GM12878 (cell line): ENCODE data around the gene DIAPH2. TPM values are rescaled to one million over a fixed set of nuclear protein-coding genes. Genes with fewer than 3 reads are reported as not detected.

Experiments used
- BRCA1 ChIP-seq: IDR thresholded peaks from 2 replicates; pipeline ENCODE4 v1.6.1; 2011; ENCODE audit warnings: low read depth, low read length, improper control_type of control experiment
- FOXM1 ChIP-seq: IDR thresholded peaks from 2 replicates; pipeline ENCODE4 v1.6.1; 2012; ENCODE audit warnings: low read depth, mild to moderate bottlenecking, inconsistent platforms, low read length, moderate library complexity
- LARP7 ChIP-seq: fragments of 450-650 bp; IDR thresholded peaks from 2 replicates; pipeline ENCODE4 v1.6.1; 2017; ENCODE audit warnings: mild to moderate bottlenecking
- NFYA ChIP-seq: IDR thresholded peaks from 2 replicates; pipeline ENCODE4 v1.6.1; 2011; ENCODE audit warnings: low read depth, mild to moderate bottlenecking, low read length, improper control_type of control experiment, borderline replicate concordance
- RB1 ChIP-seq: fragments of 450-650 bp; formaldehyde crosslinking; IDR thresholded peaks from 2 replicates; pipeline ENCODE4 v1.6.1; 2017; ENCODE audit warnings: mild to moderate bottlenecking, borderline replicate concordance
- REST ChIP-seq: IDR thresholded peaks from 2 replicates; pipeline ENCODE4 v1.6.1; 2012; ENCODE audit warnings: mild to moderate bottlenecking, low read depth, low read length
- RFX5 ChIP-seq: IDR thresholded peaks from 2 replicates; pipeline ENCODE4 v1.6.1; 2011; ENCODE audit warnings: low read depth, low read length, improper control_type of control experiment
- TCF3 ChIP-seq: IDR thresholded peaks from 2 replicates; pipeline ENCODE4 v1.6.1; 2012; ENCODE audit warnings: low read depth, mild to moderate bottlenecking, low read length, borderline replicate concordance; ENCODE audit not compliant: insufficient read depth
- ZNF384 ChIP-seq: IDR thresholded peaks from 2 replicates; pipeline ENCODE4 v1.6.1; 2012; ENCODE audit warnings: low read depth, mild to moderate bottlenecking, low read length, improper control_type of control experiment, borderline replicate concordance
- polyA plus RNA-seq, 11 experiments: library from polyadenylated mRNA; depleted of rRNA in 4 of 11; unstranded in 6 of 11; stranded (reverse) in 5 of 11; fragments of >200 nt; fragmentation: Nextera tagmentation in 4 of 11; fragmentation: Illumina TruSeq in 1 of 11; extraction: Ambion mirVana in 4 of 11; extraction: Trizol in 1 of 11; gene quantifications; 1 replicate in 1 of 11; 2 replicates in 10 of 11; pipeline versions ENCODE4 v1.2.1 to v1.2.3, GENCODE V29; 2011 to 2016; ENCODE audit warnings: inconsistent platforms in 2 of 11, missing spikeins in 2 of 11, low read depth in 1 of 11
- total RNA-seq, 4 experiments: library from RNA; depleted of rRNA in 3 of 4; stranded (reverse); fragments of >200 nt in 3 of 4; fragmentation: Illumina TruSeq in 1 of 4; extraction: Trizol in 1 of 4; gene quantifications; 2 replicates each; pipeline versions ENCODE4 v1.2.1 to v1.2.3, GENCODE V29; 2013 to 2021
- TF ChIP-seq, protein P1 (sequence below): IDR thresholded peaks from 2 replicates; pipeline ENCODE4 v1.6.1; 2011; ENCODE audit warnings: low read depth, low read length, improper control_type of control experiment, borderline replicate concordance
- TF ChIP-seq, protein P2 (sequence below): fragments of 450-650 bp; IDR thresholded peaks from 2 replicates; pipeline ENCODE4 v1.6.1; 2017; ENCODE audit warnings: mild to moderate bottlenecking
- TF ChIP-seq, protein P3 (sequence below): fragments of 450-650 bp; IDR thresholded peaks from 2 replicates; pipeline ENCODE4 v1.6.1; 2017; ENCODE audit warnings: mild to moderate bottlenecking, moderate library complexity

The DIAPH2 gene
- total and polyA plus RNA-seq, 10 of the 15 experiments (the other 5 are each of a cell fraction or from before 2014, with no cell fraction given), result 2.2 to 16.6 (median 8.8) TPM

DNA sequence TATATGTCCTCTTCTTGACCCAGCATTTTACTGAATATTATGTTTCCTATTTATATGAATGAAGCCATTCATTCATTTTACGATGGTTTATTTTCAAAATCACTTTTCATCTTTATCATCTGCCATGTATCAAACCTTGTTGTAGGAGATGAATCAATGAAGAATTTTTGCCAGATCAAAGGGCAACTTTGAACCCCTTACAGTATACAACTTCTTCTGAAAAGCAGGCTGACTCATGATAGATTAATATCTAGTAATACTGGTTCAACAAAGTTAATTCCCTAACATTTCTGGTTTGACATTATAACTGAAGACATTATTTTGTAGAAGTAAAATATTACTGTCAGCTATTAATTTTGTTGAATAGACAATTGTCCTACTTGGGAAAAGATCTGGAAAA lies 425.1 kb downstream of the DIAPH2 start (continued):
- no peak for TF ChIP-seq REST
- TF ChIP-seq, protein P1, sequence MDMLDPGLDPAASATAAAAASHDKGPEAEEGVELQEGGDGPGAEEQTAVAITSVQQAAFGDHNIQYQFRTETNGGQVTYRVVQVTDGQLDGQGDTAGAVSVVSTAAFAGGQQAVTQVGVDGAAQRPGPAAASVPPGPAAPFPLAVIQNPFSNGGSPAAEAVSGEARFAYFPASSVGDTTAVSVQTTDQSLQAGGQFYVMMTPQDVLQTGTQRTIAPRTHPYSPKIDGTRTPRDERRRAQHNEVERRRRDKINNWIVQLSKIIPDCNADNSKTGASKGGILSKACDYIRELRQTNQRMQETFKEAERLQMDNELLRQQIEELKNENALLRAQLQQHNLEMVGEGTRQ, result no peak
- TF ChIP-seq, protein P2, sequence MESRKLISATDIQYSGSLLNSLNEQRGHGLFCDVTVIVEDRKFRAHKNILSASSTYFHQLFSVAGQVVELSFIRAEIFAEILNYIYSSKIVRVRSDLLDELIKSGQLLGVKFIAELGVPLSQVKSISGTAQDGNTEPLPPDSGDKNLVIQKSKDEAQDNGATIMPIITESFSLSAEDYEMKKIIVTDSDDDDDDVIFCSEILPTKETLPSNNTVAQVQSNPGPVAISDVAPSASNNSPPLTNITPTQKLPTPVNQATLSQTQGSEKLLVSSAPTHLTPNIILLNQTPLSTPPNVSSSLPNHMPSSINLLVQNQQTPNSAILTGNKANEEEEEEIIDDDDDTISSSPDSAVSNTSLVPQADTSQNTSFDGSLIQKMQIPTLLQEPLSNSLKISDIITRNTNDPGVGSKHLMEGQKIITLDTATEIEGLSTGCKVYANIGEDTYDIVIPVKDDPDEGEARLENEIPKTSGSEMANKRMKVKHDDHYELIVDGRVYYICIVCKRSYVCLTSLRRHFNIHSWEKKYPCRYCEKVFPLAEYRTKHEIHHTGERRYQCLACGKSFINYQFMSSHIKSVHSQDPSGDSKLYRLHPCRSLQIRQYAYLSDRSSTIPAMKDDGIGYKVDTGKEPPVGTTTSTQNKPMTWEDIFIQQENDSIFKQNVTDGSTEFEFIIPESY, result no peak
- TF ChIP-seq FOXM1, result no peak
- no peak for TF ChIP-seq BRCA1
- no peak for TF ChIP-seq RB1
- TF ChIP-seq RFX5, result no peak
- TF ChIP-seq LARP7, result no peak
- TF ChIP-seq, protein P3, sequence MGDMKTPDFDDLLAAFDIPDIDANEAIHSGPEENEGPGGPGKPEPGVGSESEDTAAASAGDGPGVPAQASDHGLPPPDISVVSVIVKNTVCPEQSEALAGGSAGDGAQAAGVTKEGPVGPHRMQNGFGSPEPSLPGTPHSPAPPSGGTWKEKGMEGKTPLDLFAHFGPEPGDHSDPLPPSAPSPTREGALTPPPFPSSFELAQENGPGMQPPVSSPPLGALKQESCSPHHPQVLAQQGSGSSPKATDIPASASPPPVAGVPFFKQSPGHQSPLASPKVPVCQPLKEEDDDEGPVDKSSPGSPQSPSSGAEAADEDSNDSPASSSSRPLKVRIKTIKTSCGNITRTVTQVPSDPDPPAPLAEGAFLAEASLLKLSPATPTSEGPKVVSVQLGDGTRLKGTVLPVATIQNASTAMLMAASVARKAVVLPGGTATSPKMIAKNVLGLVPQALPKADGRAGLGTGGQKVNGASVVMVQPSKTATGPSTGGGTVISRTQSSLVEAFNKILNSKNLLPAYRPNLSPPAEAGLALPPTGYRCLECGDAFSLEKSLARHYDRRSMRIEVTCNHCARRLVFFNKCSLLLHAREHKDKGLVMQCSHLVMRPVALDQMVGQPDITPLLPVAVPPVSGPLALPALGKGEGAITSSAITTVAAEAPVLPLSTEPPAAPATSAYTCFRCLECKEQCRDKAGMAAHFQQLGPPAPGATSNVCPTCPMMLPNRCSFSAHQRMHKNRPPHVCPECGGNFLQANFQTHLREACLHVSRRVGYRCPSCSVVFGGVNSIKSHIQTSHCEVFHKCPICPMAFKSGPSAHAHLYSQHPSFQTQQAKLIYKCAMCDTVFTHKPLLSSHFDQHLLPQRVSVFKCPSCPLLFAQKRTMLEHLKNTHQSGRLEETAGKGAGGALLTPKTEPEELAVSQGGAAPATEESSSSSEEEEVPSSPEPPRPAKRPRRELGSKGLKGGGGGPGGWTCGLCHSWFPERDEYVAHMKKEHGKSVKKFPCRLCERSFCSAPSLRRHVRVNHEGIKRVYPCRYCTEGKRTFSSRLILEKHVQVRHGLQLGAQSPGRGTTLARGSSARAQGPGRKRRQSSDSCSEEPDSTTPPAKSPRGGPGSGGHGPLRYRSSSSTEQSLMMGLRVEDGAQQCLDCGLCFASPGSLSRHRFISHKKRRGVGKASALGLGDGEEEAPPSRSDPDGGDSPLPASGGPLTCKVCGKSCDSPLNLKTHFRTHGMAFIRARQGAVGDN, result no peak
- no peak for TF ChIP-seq ZNF384
- no peak for TF ChIP-seq NFYA
- TF ChIP-seq TCF3, result no peak
- TF ChIP-seq, all 136 proteins: peak for 0
